NCI-H460 (cell line): ENCODE results near the gene IL31RA. TPM values are rescaled to one million over a fixed set of nuclear protein-coding genes. Genes with fewer than 3 reads are reported as not detected.
"Not testable (repeated sequence)": the region's sequence is repeated elsewhere in the genome, so short reads cannot be mapped to it uniquely, and the experiment has no call there.

ENCODE experiments used
- DNase-seq: peaks from one replicate; pipeline ENCODE4 v3.0.0-alpha.2; 2016; ENCODE audit warnings: low read depth; ENCODE audit errors: extremely low read depth
- polyA plus RNA-seq: library from polyadenylated mRNA; depleted of rRNA; stranded (reverse); fragments of >200 nt; gene quantifications from 2 replicates; pipeline ENCODE4 v1.2.3, GENCODE V29; 2014; cell fraction: nucleus; rRNA removed
- total RNA-seq: library from RNA; depleted of rRNA; stranded (reverse); fragments of >200 nt; shearing (Covaris generic); gene quantifications from 2 replicates; pipeline ENCODE4 v1.2.3, GENCODE V29; 2014; rRNA removed

IL31RA gene
- total RNA-seq: not detected in 2 replicates
- polyA plus RNA-seq: not detected in 2 replicates

- peak; percentile 2 for DNase-seq
These were observed at the start of gene IL31RA for GRCh38 chr5:55850839-55851674. IL31RA (plus strand) TSS chr5:55851357; CDS start chr5:55851571, 214 bp downstream.

GRCh38 chr5:55808814-55809213, 42.3 kb upstream of the IL31RA start:
- not testable (repeated sequence) for DNase-seq

- DNase-seq: not testable (repeated sequence)
These were observed 35.2 kb upstream of the IL31RA start for GRCh38 chr5:55815939-55816338.

- no peak for DNase-seq
These were observed 34.8 kb upstream of the IL31RA start for GRCh38 chr5:55816342-55816741.

- DNase-seq: no peak
These were observed 34.1 kb upstream of the IL31RA start for GRCh38 chr5:55817030-55817429.

- no peak for DNase-seq
These were observed 30.7 kb upstream of the IL31RA start for GRCh38 chr5:55820488-55820887.

- no peak for DNase-seq
These were observed 29.2 kb upstream of the IL31RA start for GRCh38 chr5:55821731-55822512.

GRCh38 chr5:55823151-55823796, 27.9 kb upstream of the IL31RA start:
- no peak for DNase-seq

GRCh38 chr5:55829956-55830355, 21.2 kb upstream of the IL31RA start:
- DNase-seq: no peak

GRCh38 chr5:55832446-55832845, 18.7 kb upstream of the IL31RA start:
- no peak for DNase-seq

- DNase-seq: no peak
These were observed 15.0 kb upstream of the IL31RA start for GRCh38 chr5:55836191-55836590.

- DNase-seq: no peak
These were observed 9.2 kb upstream of the IL31RA start for GRCh38 chr5:55841976-55842375.

GRCh38 chr5:55847837-55848236, 3.3 kb upstream of the IL31RA start:
- DNase-seq: no peak

GRCh38 chr5:55848783-55849182, 2.4 kb upstream of the IL31RA start:
- DNase-seq: no peak

- no peak for DNase-seq
These were observed 470 bp downstream of the IL31RA start for GRCh38 chr5:55851675-55851979.

GRCh38 chr5:55852503-55852902, 1.3 kb downstream of the IL31RA start:
- no peak for DNase-seq

- DNase-seq: no peak
These were observed 2.0 kb downstream of the IL31RA start for GRCh38 chr5:55853041-55853670.

GRCh38 chr5:55853818-55854217, 2.7 kb downstream of the IL31RA start:
- no peak for DNase-seq

- no peak for DNase-seq
These were observed 4.4 kb downstream of the IL31RA start for GRCh38 chr5:55855509-55855908.

- no peak for DNase-seq
These were observed 5.5 kb downstream of the IL31RA start for GRCh38 chr5:55856516-55857246.
